GM12865 (cell line): ENCODE results near the gene SERGEF.

Source experiments
- DNase-seq: peaks from one replicate; pipeline ENCODE4 v3.0.0; 2010; ENCODE audit warnings: low read depth
- H3K4me3 ChIP-seq: 2 replicates; pipeline ENCODE4 v1.5.1; 2011; ENCODE audit warnings: mild to moderate bottlenecking, low read depth, low read length, control low read depth
- TF ChIP-seq, protein P1 (sequence below): IDR thresholded peaks from 2 replicates; pipeline ENCODE4 v1.5.1; 2011; ENCODE audit warnings: low read length, control low read depth, low read depth, inconsistent platforms; ENCODE audit not compliant: insufficient read depth; ENCODE audit errors: missing control alignments

Gene SERGEF

DNA sequence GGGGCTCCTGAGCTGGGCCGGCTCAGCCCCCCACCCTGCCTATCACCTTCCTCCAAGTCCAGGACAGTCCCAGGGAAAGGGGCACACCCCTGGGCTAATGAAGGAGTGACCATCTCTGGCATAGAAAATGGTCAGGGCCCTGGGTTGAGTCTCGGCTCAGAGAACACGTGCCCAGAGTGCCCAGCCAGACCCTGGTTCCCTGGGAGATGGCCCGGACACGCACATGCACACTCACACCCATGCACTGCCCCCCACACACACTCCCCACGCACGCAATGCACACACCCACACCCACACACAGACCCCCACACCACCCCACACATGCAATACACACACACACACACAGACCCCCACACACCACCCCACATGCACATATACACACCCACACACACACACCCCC, 249.6 kb downstream of the SERGEF start:
- TF ChIP-seq, protein P1, sequence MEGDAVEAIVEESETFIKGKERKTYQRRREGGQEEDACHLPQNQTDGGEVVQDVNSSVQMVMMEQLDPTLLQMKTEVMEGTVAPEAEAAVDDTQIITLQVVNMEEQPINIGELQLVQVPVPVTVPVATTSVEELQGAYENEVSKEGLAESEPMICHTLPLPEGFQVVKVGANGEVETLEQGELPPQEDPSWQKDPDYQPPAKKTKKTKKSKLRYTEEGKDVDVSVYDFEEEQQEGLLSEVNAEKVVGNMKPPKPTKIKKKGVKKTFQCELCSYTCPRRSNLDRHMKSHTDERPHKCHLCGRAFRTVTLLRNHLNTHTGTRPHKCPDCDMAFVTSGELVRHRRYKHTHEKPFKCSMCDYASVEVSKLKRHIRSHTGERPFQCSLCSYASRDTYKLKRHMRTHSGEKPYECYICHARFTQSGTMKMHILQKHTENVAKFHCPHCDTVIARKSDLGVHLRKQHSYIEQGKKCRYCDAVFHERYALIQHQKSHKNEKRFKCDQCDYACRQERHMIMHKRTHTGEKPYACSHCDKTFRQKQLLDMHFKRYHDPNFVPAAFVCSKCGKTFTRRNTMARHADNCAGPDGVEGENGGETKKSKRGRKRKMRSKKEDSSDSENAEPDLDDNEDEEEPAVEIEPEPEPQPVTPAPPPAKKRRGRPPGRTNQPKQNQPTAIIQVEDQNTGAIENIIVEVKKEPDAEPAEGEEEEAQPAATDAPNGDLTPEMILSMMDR = no peak
- DNase-seq = no peak
- no peak overlapping the region for H3K4me3 ChIP-seq

DNA sequence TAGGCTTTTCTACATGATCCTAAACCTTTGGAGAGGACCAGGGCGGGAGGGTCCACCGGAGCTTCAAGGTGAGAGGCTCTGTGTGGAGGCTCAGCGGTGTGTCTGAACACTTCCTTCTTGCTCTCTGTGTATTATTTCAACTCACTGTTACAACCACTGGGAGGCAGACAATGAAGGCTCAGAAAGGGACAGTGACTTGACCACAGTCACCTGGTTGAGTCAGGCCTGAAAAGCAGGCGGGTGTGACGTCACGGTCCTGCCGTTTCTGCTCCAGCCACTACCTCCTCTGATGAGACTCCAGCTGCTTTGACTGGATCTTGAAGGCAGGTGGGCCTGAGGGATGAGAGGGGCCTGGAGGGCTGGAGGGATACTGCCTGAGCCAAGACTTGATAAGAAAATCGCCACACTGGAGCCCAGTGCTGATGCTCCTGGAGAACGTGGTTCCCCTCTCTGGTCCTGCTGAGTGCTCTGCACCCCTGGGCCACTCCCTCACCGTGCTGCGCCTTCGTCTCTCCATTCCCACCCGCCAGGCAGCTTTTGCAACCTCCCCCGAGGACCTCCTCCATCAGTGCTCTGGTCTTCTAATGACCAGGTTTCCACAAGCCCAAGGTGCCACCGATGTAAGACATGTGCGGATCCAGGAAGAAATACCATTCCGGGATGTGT, 250.4 kb downstream of the SERGEF start:
- TF ChIP-seq, protein P1 = no peak
- no peak overlapping the region for H3K4me3 ChIP-seq
- peak; percentile 55 for DNase-seq

DNA sequence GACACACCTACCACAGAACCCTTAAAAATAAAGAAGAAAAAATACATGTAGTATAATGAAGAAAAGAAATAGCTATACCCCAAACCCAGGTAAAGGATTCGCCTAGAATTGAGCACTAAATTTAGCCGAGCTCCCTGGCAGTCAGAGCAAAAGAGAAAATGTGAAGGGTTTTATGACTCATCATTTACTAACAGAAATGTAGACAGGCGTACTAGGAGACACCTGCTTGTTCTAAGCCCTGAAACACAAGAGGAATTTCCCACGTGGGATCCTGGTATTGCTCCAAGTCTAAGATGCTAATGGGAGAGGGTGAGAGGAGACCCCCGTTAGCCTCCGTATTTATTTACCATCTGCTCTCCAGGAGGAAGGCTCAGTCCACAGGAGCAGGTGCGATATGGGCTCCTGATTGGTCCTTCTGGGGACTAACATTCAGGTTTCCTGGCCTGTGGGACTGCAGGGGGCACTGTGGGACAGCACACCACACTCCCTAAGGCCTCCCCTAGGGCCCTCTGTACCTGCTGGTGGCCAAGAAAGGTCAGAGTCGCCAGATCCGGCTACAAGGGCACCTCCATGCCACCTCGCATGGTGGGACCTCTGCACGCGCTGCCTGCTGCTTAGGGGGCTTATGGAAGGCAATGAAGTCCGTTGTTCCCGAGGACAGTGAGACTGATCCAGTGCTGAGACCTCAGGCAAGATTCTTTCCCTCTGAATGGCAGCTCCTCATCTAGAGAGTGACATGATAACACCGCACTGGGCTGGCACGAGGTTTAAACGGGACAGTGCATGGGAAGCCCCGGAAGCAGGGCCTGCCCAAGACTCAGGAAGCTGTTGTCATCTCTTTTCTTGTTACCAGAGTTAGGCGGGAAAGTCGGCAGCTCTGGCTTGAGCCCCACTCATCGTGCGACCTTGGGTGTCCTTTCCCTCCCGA, 252.5 kb downstream of the SERGEF start:
- TF ChIP-seq, protein P1 = peak; percentile 62
- DNase-seq = peak; percentile 65
- H3K4me3 ChIP-seq = no peak overlapping the region

DNA sequence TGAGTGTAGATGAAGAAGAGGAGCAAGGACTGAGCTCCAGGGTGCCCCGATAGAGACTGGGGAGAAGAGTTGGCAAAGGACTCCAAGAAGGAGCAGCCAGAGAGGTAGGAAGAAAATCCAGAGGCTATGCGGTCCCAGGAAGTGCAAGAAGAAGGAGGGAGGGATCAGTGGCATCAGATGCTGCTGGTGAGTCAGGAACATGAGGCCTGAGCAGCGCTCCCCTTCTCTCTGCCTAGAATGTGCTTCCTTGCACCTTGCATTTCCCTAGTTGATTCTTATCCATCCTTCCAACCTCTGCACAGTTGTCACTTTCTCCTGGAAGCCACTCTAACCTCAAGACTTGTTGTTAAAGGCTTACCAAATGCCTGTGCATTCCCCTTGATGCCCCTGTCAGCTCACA, 257.0 kb downstream of the SERGEF start:
- TF ChIP-seq, protein P1 = no peak
- H3K4me3 ChIP-seq = no peak overlapping the region
- DNase-seq = no peak

DNA sequence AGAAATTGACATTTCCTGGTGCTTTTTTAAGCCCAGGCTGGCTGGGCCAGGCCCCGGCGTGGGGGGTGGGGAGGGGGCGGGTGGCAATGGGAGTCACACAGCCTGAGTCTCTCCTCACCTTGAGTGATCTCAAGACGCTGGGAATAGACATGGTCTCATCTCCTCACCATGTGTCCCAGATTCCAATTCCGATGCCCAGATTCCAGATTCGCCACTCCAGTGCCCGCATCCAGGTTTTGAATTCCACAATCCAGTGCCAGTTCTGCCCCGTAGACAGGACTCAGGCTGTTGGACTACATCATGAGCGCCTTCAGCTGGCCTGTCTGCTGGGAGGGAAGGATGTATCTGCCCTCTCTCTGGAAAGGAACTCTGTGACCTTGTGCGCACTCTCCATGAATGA, 259.2 kb downstream of the SERGEF start:
- no peak for DNase-seq
- TF ChIP-seq, protein P1 = no peak
- H3K4me3 ChIP-seq = no peak overlapping the region

DNA sequence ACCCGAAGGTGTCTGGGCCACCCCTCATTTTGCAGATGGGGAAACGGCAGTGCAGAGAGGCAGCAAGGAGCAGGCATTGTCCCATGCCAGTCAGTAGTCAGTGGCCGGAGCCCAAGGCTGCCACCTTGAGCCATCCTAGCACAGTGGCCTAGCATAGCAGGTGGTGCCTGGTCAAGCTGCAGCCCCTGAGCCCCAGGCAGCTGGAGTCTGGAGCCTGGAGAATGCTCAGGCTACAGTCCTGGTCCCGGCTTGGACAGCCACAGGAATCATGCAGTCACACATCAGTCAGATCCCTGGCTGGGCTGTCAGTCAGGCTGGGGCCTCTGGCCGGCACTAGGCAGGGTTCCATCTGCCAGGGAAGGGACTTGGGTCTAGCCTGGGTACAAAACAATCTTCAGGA, 259.7 kb downstream of the SERGEF start:
- no peak for DNase-seq
- no peak overlapping the region for H3K4me3 ChIP-seq
- TF ChIP-seq, protein P1 = no peak

DNA sequence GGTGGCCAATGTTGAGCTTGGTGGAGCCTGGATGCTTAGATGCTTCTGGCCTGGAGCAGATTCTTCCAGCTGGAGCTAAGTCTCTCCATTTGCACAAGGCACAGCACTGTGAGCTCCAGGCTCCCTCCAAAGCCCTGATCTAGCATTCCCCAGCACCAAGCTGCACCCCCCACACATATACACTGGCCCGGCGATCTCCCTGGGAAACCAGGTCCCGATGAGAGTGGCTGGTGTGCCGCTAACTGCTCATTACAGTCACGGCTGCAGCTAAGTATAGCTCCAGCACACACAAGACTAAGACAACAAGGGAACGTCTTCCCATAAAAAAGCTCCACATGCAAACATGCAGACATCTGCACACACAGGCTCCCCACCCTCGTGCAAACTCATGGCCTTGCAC, 260.7 kb downstream of the SERGEF start:
- H3K4me3 ChIP-seq = no peak overlapping the region
- TF ChIP-seq, protein P1 = no peak
- DNase-seq = no peak
